Measurements from ENCODE around the gene CD44. TPM values are rescaled to one million over a fixed set of nuclear protein-coding genes. Genes with fewer than 3 reads are reported as not detected.

CD44 gene
- polyA plus RNA-seq, 1 donor: 10.1 TPM

GRCh38 chr11:35173616-35174566 is 34.9 kb downstream of the CD44 start:
- no peak for DNase-seq

- no peak for DNase-seq
Measured at GRCh38 chr11:35174666-35175065, 35.7 kb downstream of the CD44 start.

GRCh38 chr11:35177370-35177769 is 38.4 kb downstream of the CD44 start:
- DNase-seq: no peak

- no peak for DNase-seq
Measured at GRCh38 chr11:35178067-35178805, 39.3 kb downstream of the CD44 start.

GRCh38 chr11:35178873-35179272 is 39.9 kb downstream of the CD44 start:
- DNase-seq: no peak

GRCh38 chr11:35179466-35180135 is 40.6 kb downstream of the CD44 start:
- no peak for DNase-seq

GRCh38 chr11:35180317-35181233 is 41.6 kb downstream of the CD44 start:
- no peak for DNase-seq

GRCh38 chr11:35182317-35182939 is 43.5 kb downstream of the CD44 start:
- DNase-seq: no peak

GRCh38 chr11:35183326-35183925 is 44.5 kb downstream of the CD44 start:
- DNase-seq: no peak

- DNase-seq: no peak
Measured at GRCh38 chr11:35185696-35186095, 46.7 kb downstream of the CD44 start.

- no peak for DNase-seq
Measured at GRCh38 chr11:35187996-35188395, 49.0 kb downstream of the CD44 start.

GRCh38 chr11:35190804-35191348 is 51.9 kb downstream of the CD44 start:
- no peak for DNase-seq

GRCh38 chr11:35192347-35192746 is 53.4 kb downstream of the CD44 start:
- DNase-seq: peak; percentile 42

- no peak for DNase-seq
Measured at GRCh38 chr11:35193767-35194166, 54.8 kb downstream of the CD44 start.

- no peak for DNase-seq
Measured at GRCh38 chr11:35197292-35197691, 58.3 kb downstream of the CD44 start.

GRCh38 chr11:35200811-35201341 is 61.9 kb downstream of the CD44 start:
- DNase-seq: no peak

- DNase-seq: no peak
Measured at GRCh38 chr11:35204614-35205013, 65.6 kb downstream of the CD44 start.

- no peak for DNase-seq
Measured at GRCh38 chr11:35206616-35207015, 67.6 kb downstream of the CD44 start.

- no peak for DNase-seq
Measured at GRCh38 chr11:35207471-35208403, 68.8 kb downstream of the CD44 start.
